Kidney epithelial cell (primary cell): ENCODE measurements around the gene CASKIN1. TPM values are rescaled to one million over a fixed set of nuclear protein-coding genes. Genes with fewer than 3 reads are reported as not detected.

ENCODE experiments used
- DNase-seq: peaks from one replicate; pipeline ENCODE4 v3.0.0-alpha.2; 2010; ENCODE audit warnings: low read depth
- H3K27me3 ChIP-seq: 2 replicates; pipeline ENCODE4 v1.6.0; 2011; ENCODE audit warnings: low read length; ENCODE audit not compliant: control insufficient read depth, insufficient read depth
- H3K36me3 ChIP-seq: 2 replicates; pipeline ENCODE4 v1.5.1; 2011; ENCODE audit warnings: low read length; ENCODE audit not compliant: control insufficient read depth, insufficient read depth
- H3K4me3 ChIP-seq: 2 replicates; pipeline ENCODE4 v1.5.1; 2011; ENCODE audit warnings: low read depth, mild to moderate bottlenecking, control low read depth, low read length
- CTCF ChIP-seq: IDR thresholded peaks from 2 replicates; pipeline ENCODE4 v1.5.1; 2011; ENCODE audit warnings: mild to moderate bottlenecking, moderate library complexity, low read length, control low read depth, inconsistent platforms; ENCODE audit not compliant: insufficient read depth, poor library complexity, severe bottlenecking
- total RNA-seq: library from RNA; depleted of rRNA; stranded (reverse); fragments of >200 nt; gene quantifications from 2 replicates; pipeline ENCODE4 v1.2.3, GENCODE V29; 2015

Gene CASKIN1
- total RNA-seq, 1 donor from 2014 or later: 0.08 TPM

- TF ChIP-seq CTCF: no peak
- DNase-seq: no peak
- H3K27me3 ChIP-seq: no peaks in the 10 kb centered on the region
- H3K36me3 ChIP-seq: peaks cover 4% of the 10 kb centered on the region
- H3K4me3 ChIP-seq: no peak overlapping the region
These were observed 25.6 kb downstream of the CASKIN1 start for GRCh38 chr16:2170587-2171435.

- Histone ChIP-seq H3K27me3 (no peaks in the 10 kb centered on the region), H3K36me3 (peaks cover 2% of the 10 kb centered on the region), H3K4me3 (no peak overlapping the region)
- no peak for TF ChIP-seq CTCF
- DNase-seq: no peak
These were observed 26.3 kb downstream of the CASKIN1 start for GRCh38 chr16:2170080-2170479.

- TF ChIP-seq CTCF: no peak
- DNase-seq: no peak
- Histone ChIP-seq H3K36me3 (no peaks in the 10 kb centered on the region), H3K4me3 (no peak overlapping the region), H3K27me3 (no peaks in the 10 kb centered on the region)
These were observed 29.3 kb downstream of the CASKIN1 start for GRCh38 chr16:2167068-2167638.

- Histone ChIP-seq H3K27me3 (no peaks in the 10 kb centered on the region), H3K36me3 (no peaks in the 10 kb centered on the region), H3K4me3 (no peak overlapping the region)
- DNase-seq: no peak
- no peak for TF ChIP-seq CTCF
These were observed 29.9 kb downstream of the CASKIN1 start for GRCh38 chr16:2166263-2167067.

GRCh38 chr16:2165861-2166260 lies 30.5 kb downstream of the CASKIN1 start:
- DNase-seq: no peak
- TF ChIP-seq CTCF: no peak
- Histone ChIP-seq H3K4me3 (no peak overlapping the region), H3K36me3 (no peaks in the 10 kb centered on the region), H3K27me3 (no peaks in the 10 kb centered on the region)
